GM19351 (cell line): ENCODE measurements around the gene ATXN1.
"Not testable (repeated sequence)": the region's sequence is repeated elsewhere in the genome, so short reads cannot be mapped to it uniquely, and the experiment has no call there.

Experiments used
- ATAC-seq: cut with Tn5 transposase; IDR thresholded peaks from one replicate; pipeline ENCODE4 v1.9.1; 2021; ENCODE audit warnings: mild to moderate bottlenecking, moderate library complexity; ENCODE audit not compliant: unreplicated experiment

Gene ATXN1

DNA sequence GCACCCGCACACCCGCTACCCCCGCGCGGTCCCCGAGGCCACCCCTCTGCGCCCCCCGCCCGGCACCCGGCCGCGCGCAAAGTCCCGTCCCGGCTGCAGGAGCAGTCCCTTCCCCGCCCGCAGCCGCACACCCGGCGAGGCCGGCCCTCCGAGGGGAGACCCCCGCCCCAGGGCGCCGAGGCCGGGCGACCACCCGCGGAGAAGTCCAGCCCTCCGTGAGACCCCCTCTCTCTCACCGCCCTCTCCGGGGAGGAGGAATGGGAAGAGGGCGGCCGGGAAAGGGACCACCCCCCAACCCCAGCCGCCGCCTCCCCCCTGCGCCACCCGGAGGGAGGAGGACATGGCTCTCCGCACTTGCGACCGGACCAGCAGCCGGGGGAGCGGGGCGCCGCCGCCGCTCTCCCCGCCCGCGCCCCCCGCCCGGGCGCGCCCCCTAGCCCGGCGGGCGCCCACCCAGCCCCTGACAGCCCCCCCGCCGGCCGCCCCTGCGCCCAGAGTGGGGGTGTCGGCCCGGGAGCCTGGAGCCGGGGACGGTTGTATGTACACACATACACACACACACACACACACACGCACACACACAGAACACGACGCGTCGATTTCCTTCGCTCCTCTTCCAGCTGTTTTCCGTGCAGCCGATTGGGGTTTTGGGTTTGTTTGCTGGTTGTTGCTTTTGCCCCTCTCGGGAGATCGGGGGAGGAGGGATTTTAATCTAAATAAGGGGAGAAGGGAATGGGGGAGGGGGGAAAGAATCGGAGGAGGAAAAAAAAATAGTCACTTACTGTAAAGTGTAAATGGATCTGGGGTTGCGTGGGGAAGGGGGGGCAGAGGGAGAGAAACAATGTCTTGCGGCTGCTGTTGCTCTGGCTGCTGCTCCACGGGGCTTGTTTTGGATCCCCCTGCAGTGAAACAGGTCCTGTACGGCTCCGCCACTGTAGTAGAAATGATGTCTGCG is at the start of gene ATXN1:
Gene ATXN1 (minus strand): TSS at position 945 of the 955 bp plus-strand sequence.
- ATAC-seq, result no peak

DNA sequence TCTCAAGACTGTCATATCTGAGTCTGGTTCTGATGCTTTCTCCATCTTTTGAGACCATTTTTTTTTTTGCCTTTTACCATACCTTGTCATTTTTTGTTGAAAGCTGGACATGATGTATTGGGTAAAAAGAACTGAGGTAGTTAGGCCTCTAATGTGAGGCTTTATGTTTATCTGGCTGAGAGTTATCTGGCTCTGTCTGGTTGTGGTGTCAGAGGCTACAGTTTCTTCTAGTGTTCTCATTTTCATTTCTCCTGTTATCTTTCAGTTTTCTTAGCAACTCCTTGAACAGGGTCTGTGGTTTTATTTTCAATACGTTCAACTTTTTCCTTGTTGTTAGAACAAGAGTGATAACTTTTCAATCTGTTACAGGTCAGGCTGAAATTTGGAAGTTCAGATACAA is 49.2 kb upstream of the ATXN1 start:
- ATAC-seq, result peak; percentile 57

- ATAC-seq, result no peak
Observed at GRCh38 chr6:16809753-16810358, 48.6 kb upstream of the ATXN1 start.

- no peak for ATAC-seq
Observed at GRCh38 chr6:16807956-16808355, 46.7 kb upstream of the ATXN1 start.

DNA sequence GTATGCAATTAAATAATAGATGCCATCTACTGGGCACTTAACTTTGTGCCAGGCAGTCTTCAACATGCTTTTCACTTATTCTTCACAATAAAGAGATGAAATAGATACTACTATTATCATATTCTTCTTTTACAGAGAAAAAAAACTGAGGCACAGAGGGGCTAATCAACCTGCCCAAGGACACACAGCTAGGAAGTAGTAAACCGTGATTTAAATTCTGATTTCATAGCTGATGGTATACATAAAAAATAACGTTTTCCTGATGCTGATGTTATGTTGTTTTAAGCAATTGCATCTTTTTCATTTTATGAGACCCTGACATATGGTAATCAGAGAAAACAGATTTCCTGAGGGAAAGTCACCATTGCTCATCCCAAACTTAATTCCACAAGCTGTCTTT is 45.1 kb upstream of the ATXN1 start:
- ATAC-seq, result no peak

DNA sequence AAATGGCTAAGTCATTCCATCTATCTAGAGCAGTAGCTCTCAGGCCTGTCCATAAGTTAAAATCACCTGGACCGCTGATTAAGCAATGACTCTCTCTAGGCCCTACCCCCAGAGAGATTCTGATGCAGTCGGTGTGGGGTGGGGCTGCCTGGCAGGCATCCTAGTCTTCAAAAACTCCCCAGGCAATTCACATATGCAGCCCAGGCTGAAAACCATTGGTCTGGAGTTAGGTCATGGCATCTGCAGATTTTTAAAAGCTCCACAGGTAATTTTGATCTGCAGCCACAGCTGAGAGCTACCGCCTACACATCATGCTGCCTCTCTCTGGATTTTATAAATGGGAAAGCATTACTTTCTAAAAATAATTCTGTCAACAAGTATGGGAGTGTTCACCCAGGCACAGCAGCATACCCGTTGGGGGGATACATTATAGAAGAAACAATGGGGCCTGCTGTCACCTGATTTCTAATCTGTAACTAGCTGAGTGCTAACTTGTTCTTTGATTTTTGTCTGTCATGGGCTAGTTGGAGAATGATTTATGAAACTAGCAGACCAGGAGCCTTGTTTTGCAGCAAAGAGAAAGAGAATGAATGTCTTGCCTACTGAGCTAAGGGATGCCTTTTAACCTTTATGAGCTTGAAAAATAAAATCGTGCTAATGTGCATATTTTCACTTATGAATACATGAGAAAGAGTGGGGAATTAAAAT is 44.1 kb upstream of the ATXN1 start:
- no peak for ATAC-seq

GRCh38 chr6:16804546-16805242 is 43.4 kb upstream of the ATXN1 start:
- no peak for ATAC-seq

GRCh38 chr6:16803294-16804200 is 42.3 kb upstream of the ATXN1 start:
- ATAC-seq, result no peak

DNA sequence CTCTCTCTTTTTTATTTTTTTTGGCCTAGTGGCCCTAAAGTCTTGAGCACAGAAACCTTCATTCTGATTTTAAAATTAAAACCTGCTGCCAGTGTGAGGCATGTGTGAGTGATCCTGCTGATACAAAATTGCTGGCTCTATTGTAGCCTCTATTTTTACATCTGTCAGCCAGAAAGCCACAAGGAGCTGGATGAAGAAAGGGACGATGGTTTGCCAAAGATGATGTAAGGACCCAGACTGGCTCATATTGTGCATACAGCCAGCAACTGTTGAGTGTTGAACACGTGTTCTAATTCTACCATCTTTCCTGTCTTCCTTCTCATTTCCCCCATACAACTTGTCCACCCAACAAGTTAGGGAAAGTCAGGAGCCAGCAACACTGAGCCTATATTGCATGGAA is 40.8 kb upstream of the ATXN1 start:
- ATAC-seq, result no peak

GRCh38 chr6:16800942-16801341 is 39.7 kb upstream of the ATXN1 start:
- no peak for ATAC-seq

GRCh38 chr6:16800341-16800740 is 39.1 kb upstream of the ATXN1 start:
- no peak for ATAC-seq

GRCh38 chr6:16799279-16800193 is 38.3 kb upstream of the ATXN1 start:
- ATAC-seq, result no peak

- no peak for ATAC-seq
Observed at GRCh38 chr6:16793828-16794412, 32.7 kb upstream of the ATXN1 start.

GRCh38 chr6:16789329-16790038 is 28.2 kb upstream of the ATXN1 start:
- ATAC-seq, result no peak

DNA sequence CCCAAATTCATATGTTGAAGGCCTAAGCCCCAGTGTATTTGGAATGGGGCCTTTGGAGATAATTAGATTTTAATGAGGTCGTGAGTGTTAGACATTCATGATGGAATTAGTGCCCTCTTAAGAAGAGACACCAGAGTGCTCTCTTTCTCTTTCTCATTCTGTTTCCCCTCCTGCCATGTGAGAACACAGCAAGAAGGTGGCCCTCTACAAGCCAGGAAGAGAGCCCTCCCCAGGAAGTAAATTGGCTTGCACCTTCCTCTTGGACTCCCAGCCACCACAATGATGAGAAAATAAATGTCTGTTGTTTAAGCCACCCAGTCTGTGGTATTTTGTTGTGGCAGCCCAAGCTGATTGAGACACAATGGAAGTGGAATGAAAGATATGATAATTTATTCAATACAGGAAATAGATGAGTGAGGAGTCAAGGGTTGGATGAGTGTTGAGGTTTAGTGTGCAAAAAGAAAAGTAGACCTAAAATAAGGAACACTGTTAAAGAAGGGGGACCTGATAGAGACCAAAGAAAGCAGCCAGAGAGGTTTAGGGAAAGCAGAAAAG is 25.9 kb upstream of the ATXN1 start:
- no peak for ATAC-seq

GRCh38 chr6:16785496-16785895 is 24.2 kb upstream of the ATXN1 start:
- no peak for ATAC-seq

- not testable (repeated sequence) for ATAC-seq
Observed at GRCh38 chr6:16784957-16785356, 23.7 kb upstream of the ATXN1 start.
